HEK293 (cell line): Measurements from ENCODE around the gene HOXB1.

ENCODE experiments used
- CTCF ChIA-PET: fragments of 350-600 bp; formaldehyde crosslinking; extraction: SDS; loops from one replicate; lab custom pipeline; 2021; ENCODE audit warnings: antibody characterized with exemption; lab: Yijun Ruan, JAX
- POLR2A ChIA-PET: fragments of 300-600 bp; formaldehyde crosslinking; extraction: SDS; loops from one replicate; lab custom pipeline; 2020; ENCODE audit warnings: antibody characterized with exemption, inconsistent platforms; lab: Yijun Ruan, JAX
- H3K27ac ChIP-seq: fragments of 200-500 bp; sonication (Bioruptor generic); 2 replicates; pipeline ENCODE4 v1.5.1; 2014; ENCODE audit warnings: low read depth, low read length, control low read depth, inconsistent platforms; ENCODE audit errors: extremely low read depth
- H3K36me3 ChIP-seq, 2 experiments: fragments of 200-500 bp in 1 of 2; sonication (Bioruptor generic) in 1 of 2; 1 replicate in 1 of 2; 2 replicates in 1 of 2; pipeline ENCODE4 v1.5.1; 2014 to 2017; ENCODE audit warnings: inconsistent platforms in 2 of 2, low read length in 2 of 2; ENCODE audit not compliant: control insufficient read depth in 2 of 2, insufficient read depth in 1 of 2
- H3K4me1 ChIP-seq: fragments of 200-500 bp; sonication (Bioruptor generic); 2 replicates; pipeline ENCODE4 v1.5.1; 2014; ENCODE audit warnings: mild to moderate bottlenecking, low read length, inconsistent platforms; ENCODE audit not compliant: control insufficient read depth, insufficient read depth
- H3K4me3 ChIP-seq: 2 replicates; pipeline ENCODE4 v1.5.1; 2011; ENCODE audit warnings: low read depth, mild to moderate bottlenecking, control low read depth, low read length, moderate library complexity
- H3K9me3 ChIP-seq: fragments of 200-500 bp; sonication (Bioruptor generic); 2 replicates; pipeline ENCODE4 v1.5.1; 2014; ENCODE audit warnings: low read depth, low read length, inconsistent platforms; ENCODE audit not compliant: control insufficient read depth, insufficient read depth
- ATF2 ChIP-seq: fragments of 450-650 bp; formaldehyde crosslinking; IDR thresholded peaks from 2 replicates; pipeline ENCODE4 v1.5.1; 2016; ENCODE audit warnings: missing biosample characterization, missing genetic modification characterization, low read depth
- CTCF ChIP-seq: fragments of 450-650 bp; formaldehyde crosslinking; IDR thresholded peaks from 2 replicates; pipeline ENCODE4 v1.5.1; 2016; ENCODE audit warnings: missing biosample characterization, missing genetic modification characterization
- PRDM10 ChIP-seq: fragments of 450-650 bp; formaldehyde crosslinking; IDR thresholded peaks from 2 replicates; pipeline ENCODE4 v1.5.1; 2016; ENCODE audit warnings: missing biosample characterization, missing genetic modification characterization
- SP7 ChIP-seq: fragments of 450-650 bp; formaldehyde crosslinking; IDR thresholded peaks from 2 replicates; pipeline ENCODE4 v1.5.1; 2016; ENCODE audit warnings: missing biosample characterization, missing genetic modification characterization
- ZBTB21 ChIP-seq: fragments of 450-650 bp; formaldehyde crosslinking; IDR thresholded peaks from 2 replicates; pipeline ENCODE4 v1.5.1; 2017; ENCODE audit warnings: missing biosample characterization, missing genetic modification characterization
- ZBTB7A ChIP-seq: fragments of 450-650 bp; formaldehyde crosslinking; IDR thresholded peaks from 2 replicates; pipeline ENCODE4 v1.5.1; 2016; ENCODE audit warnings: low read depth, missing biosample characterization, missing genetic modification characterization
- ZEB2 ChIP-seq: fragments of 450-650 bp; formaldehyde crosslinking; IDR thresholded peaks from 2 replicates; pipeline ENCODE4 v1.5.1; 2016; ENCODE audit warnings: missing biosample characterization, missing genetic modification characterization
- ZNF146 ChIP-seq: fragments of 450-650 bp; formaldehyde crosslinking; IDR thresholded peaks from 2 replicates; pipeline ENCODE4 v1.5.1; 2016; ENCODE audit warnings: missing biosample characterization, missing genetic modification characterization
- ZNF148 ChIP-seq: fragments of 450-650 bp; formaldehyde crosslinking; IDR thresholded peaks from 2 replicates; pipeline ENCODE4 v1.5.0; 2017; ENCODE audit warnings: missing biosample characterization, missing genetic modification characterization, borderline replicate concordance
- ZNF221 ChIP-seq: fragments of 450-650 bp; formaldehyde crosslinking; IDR thresholded peaks from 2 replicates; pipeline ENCODE4 v1.5.1; 2017; ENCODE audit warnings: missing biosample characterization, missing genetic modification characterization, borderline replicate concordance
- ZNF335 ChIP-seq: fragments of 450-650 bp; formaldehyde crosslinking; conservative IDR thresholded peaks from 2 replicates; pipeline ENCODE4 v1.5.1; 2016; ENCODE audit warnings: missing biosample characterization, missing genetic modification characterization
- ZNF366 ChIP-seq: fragments of 450-650 bp; formaldehyde crosslinking; conservative IDR thresholded peaks from 2 replicates; pipeline ENCODE4 v1.5.1; 2016; ENCODE audit warnings: missing biosample characterization, missing genetic modification characterization
- ZNF600 ChIP-seq: fragments of 450-650 bp; formaldehyde crosslinking; IDR thresholded peaks from 2 replicates; pipeline ENCODE4 v1.5.1; 2016; ENCODE audit warnings: missing biosample characterization, missing genetic modification characterization
- ZNF629 ChIP-seq: fragments of 450-650 bp; formaldehyde crosslinking; IDR thresholded peaks from 2 replicates; pipeline ENCODE4 v1.5.1; 2017; ENCODE audit warnings: missing biosample characterization, missing genetic modification characterization
- ZNF660 ChIP-seq: fragments of 450-650 bp; IDR thresholded peaks from 2 replicates; pipeline ENCODE4 v1.5.1; 2018; ENCODE audit warnings: missing biosample characterization, mild to moderate bottlenecking, missing genetic modification characterization
- ZSCAN23 ChIP-seq: fragments of 450-650 bp; formaldehyde crosslinking; IDR thresholded peaks from 2 replicates; pipeline ENCODE4 v1.5.1; 2016; ENCODE audit warnings: missing biosample characterization, missing genetic modification characterization
- ZSCAN5A ChIP-seq: fragments of 450-650 bp; formaldehyde crosslinking; IDR thresholded peaks from 2 replicates; pipeline ENCODE4 v1.5.1; 2016; ENCODE audit warnings: missing biosample characterization, missing genetic modification characterization
- TF ChIP-seq, protein P1 (sequence below): fragments of 450-650 bp; formaldehyde crosslinking; IDR thresholded peaks from 2 replicates; pipeline ENCODE4 v1.5.1; 2017; ENCODE audit warnings: missing biosample characterization, missing genetic modification characterization

Gene HOXB1

GRCh38 chr17:48505788-48506187 lies 25.0 kb downstream of the HOXB1 start:
- Histone ChIP-seq H3K9me3 (no peaks in the 10 kb centered on the region), H3K36me3 (no peaks in the 10 kb centered on the region), H3K27ac (no peak overlapping the region; the same call in 1 of the 2 replicates)
- TF ChIP-seq ZNF600 (tag by site-specific recombination) (peak; percentile 88), ZNF335 (tag by site-specific recombination) (peak; percentile 39; the same call in 1 of the 2 replicates), ZBTB21 (0 out of 2 replicates have a peak, but pooled peaks have one; percentile 32), SP7 (tag by site-specific recombination) (no peak), ZNF660 (tag by site-specific recombination) (0 out of 2 replicates have a peak, but pooled peaks have one; percentile 4), ZSCAN23 (tag by site-specific recombination) (no peak), ZSCAN5A (no peak), ZNF629 (tag by site-specific recombination) (0 out of 2 replicates have a peak, but pooled peaks have one; percentile 22), PRDM10 (tag by site-specific recombination) (peak; percentile 50; the same call in 1 of the 2 replicates), ZNF146 (no peak), ZNF221 (no peak), ATF2 (tag by site-specific recombination) (peak; percentile 76), CTCF (no peak), ZBTB7A (tag by site-specific recombination) (no peak), ZNF148 (tag by site-specific recombination) (no peak), ZNF366 (tag by site-specific recombination) (peak; percentile 27; the same call in 1 of the 2 replicates), ZEB2 (0 out of 2 replicates have a peak, but pooled peaks have one; percentile 35)
- TF ChIP-seq, protein P1, sequence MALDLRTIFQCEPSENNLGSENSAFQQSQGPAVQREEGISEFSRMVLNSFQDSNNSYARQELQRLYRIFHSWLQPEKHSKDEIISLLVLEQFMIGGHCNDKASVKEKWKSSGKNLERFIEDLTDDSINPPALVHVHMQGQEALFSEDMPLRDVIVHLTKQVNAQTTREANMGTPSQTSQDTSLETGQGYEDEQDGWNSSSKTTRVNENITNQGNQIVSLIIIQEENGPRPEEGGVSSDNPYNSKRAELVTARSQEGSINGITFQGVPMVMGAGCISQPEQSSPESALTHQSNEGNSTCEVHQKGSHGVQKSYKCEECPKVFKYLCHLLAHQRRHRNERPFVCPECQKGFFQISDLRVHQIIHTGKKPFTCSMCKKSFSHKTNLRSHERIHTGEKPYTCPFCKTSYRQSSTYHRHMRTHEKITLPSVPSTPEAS, result peak; percentile 15; the same call in 1 of the 2 replicates
- TF ChIP-seq, all 188 proteins: peak for 10
- CTCF ChIA-PET, result interaction anchor here (0.5 to 5.0 kb wide), 13 partner anchors 7 to 374 kb away, joined by 3 to 36 read pairs (median 4); no protein-coding TSS in a partner anchor
- H3K4me1 ChIP-seq, result peaks cover 24% of the 10 kb centered on the region
- H3K4me3 ChIP-seq, result no peak overlapping the region
- POLR2A ChIA-PET, result interaction anchor here (1.0 to 1.5 kb wide), 2 partner anchors 14 to 19 kb away, joined by 3 to 4 read pairs; no protein-coding TSS in a partner anchor
